HG03521 (cell line): ENCODE measurements around the gene LCN9.
"Not testable (repeated sequence)": the region's sequence is repeated elsewhere in the genome, so short reads cannot be mapped to it uniquely, and the experiment has no call there.

Source experiments
- ATAC-seq: cut with Tn5 transposase; IDR thresholded peaks from one replicate; pipeline ENCODE4 v1.9.1; 2021; ENCODE audit warnings: mild to moderate bottlenecking, moderate library complexity; ENCODE audit not compliant: unreplicated experiment

Gene LCN9

DNA sequence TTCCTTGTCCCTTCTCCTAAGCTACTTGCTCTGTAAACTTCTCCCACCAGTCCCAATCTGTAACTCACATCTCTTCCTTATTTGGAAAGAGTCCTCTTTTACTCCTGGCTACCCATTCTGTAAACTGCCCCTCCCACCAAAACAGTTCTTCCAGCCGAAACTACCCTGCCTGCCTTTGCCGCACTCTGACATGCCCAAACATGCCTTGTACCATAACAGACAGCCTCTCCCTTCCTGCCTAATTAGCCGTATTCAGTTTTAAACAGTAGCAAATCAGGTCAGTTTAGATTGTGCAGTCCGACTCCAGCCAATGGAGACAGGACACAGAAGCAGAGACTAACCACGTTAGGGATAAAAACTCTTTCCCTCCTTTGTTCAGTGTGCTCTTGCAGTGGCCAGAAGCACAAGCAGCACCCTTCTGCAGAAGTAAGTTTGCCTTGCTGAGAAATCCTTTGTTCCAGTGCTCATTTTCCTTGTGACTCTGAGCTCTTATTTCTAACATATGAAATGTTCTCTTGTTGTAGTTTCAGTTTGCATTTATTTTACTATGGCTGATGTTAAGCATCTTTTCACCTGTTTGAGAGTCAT lies 18.4 kb upstream of the LCN9 start:
- no peak for ATAC-seq

DNA sequence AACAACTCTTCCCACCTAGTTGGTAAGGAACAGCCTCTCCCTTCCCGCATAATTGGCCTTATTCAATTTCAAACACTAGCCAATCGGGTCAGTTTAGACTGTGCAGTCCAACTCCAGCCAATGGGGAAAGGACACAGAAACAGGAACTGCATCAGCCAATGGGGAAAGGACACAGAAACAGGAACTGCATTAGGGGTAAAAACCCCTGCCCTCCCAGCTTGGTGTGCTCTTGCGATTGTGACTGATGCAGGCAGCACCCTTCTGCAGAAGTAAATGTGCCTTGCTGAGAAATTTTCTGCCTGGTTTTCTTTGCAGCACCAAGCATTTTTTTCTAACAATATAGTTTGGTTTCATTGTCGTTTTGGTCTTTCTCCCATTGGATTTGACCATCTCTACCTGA lies 15.2 kb upstream of the LCN9 start:
- no peak for ATAC-seq

DNA sequence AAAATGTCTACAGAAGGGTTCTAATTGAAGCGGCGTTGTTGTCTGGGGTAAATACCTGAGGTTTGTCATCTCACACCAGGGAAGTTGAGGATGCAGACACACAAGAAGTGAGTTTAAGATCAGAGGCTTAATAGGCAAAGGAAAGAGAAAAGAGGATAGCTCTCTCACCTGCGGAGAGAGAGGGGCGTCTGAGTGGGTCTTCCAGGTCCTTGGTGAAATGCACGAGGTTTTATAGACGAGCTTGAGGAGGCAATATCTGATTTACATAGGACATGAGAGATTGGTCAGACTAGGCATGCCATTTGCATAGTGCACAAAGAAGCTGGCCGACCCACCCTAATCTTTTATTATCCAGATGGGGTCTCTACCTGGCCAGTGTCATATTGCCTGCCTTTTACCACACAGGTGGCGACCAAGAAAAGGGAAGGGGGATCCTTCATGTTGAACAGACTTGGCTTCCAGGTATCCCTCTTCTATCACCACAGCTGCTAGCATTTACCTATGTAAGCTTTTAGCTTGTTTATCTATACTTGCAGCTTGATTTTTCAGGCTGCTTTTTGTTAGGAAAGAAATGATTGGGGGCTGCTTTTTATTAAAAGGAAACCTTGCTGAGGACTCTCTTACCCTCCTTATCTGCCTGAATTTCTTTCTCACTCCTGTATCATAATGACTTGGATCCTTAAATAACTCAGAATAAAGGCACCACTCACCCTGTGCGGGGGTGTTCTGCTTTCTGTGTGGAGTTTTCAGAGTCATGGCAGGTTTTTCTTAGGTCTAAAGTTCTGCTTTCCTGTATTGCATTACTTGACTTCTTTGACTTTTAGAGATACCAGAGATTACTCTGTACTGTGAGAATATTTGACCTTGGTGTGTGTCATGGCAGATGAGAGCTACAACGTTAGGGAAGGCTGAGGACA lies 14.4 kb upstream of the LCN9 start:
- no peak for ATAC-seq

DNA sequence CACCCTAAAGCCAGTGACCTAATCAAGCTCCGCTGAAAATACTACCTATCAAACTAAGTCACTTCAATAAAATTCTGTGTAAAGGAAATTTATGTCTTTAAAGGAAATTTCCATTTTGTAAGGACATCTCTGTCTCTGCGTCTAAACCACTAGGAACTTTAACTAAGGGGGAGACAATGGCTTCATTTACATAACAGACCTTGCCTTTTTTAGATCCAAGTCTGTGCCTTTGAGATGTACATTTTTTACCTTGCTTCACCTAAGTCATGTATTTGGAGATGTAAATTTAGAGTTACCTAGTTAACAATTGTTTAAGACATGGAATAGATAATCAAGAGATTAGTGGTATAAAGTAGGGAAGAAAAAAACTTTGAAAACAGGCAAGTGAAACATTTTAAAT lies 13.6 kb upstream of the LCN9 start:
- no peak for ATAC-seq

DNA sequence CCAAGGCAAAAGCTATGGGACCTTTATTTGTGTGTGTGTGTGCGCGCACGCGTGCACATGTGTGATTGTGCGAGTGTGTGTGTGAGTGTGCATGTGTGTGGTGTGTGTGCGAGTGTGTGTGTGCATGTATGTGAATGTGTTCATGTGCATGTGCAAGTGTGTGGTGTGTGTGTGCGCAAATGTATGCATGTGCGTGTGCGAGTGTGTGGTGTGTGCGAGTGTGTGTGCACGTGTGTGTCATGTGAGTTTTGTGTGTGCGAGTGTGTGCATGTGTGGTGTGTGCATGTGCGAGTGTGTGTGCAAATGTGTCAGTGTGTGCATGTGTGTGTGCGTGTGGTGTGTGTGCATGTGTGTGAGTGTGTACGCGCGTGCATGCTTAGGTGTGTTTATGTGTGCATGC lies 12.7 kb upstream of the LCN9 start:
- no peak for ATAC-seq

DNA sequence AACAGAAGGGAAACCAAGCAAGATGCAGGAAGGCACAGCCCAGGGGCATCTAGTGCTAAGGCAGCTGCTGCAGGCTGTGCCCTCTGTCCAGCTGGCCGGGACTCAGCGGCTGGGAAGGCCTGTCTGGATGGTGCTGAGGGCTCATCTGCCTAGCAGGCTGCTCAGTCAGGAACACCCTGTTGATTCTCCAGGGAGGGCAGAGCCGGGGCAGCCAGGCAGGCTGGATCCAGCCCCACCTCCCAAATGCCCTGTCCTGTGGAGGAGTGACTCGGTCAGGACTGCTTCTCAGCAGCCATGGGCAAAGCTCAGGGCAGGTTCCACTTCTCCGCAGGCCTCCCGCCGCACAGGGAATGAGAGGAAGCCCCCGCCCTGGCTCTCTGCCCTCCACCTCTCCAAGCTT lies 7.8 kb upstream of the LCN9 start:
- no peak for ATAC-seq

DNA sequence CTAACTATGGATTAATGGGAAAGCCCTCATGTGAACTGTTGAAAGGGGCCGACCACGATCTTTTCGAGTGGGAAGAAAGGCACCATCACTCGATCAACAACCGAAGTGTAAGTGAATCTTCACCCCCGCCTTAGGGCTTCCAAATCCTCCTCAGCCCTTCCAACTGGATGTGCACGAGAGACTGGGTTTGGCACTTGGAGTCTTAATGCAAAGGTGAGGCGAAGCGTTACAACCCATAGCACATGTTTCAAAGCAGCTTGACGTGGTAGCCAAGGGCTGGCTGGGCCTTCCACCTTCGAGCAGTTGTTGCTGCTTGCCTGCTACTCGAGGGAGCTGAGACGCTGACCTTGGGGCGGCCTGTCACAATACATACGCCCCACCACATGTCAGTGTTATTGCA lies 5.7 kb upstream of the LCN9 start:
- no peak for ATAC-seq

DNA sequence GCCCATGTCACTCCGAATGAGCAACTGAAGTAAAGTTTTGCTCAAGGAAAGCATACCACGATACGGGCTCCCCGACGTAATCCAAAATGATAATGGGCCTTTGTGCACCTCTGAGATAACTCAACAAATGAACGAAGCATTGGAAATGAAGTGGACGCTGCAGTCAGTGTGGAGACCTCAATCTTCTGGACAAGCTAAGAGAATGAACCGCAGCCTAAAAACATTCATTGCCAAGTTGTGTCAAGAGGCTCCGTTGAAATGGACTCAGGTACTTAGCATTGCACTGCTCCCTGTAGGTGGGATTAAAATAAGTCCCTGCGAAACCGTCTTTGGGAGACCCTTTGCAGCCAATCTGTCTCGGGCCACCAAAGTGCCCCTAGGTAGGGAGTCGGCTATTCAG lies 3.9 kb upstream of the LCN9 start:
- ATAC-seq, result no peak

DNA sequence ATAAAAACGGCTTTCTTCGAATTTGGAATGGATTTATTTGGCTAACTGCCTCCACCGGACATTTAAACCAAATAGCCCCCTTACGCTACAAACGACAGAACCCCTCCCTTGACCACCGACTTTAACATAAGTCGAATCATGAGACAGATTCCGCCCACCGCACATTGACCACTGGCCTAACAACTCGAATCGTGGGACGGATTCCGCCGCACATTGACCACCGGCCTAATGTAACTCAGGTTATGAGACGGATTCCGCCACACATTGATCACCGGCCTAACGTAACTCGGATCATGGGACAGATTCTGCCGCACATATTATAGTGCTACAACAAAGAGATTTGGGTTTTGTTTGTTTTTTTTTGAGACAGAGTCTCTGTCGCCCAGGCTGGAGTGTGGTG lies 2.7 kb upstream of the LCN9 start:
- ATAC-seq, result no peak

DNA sequence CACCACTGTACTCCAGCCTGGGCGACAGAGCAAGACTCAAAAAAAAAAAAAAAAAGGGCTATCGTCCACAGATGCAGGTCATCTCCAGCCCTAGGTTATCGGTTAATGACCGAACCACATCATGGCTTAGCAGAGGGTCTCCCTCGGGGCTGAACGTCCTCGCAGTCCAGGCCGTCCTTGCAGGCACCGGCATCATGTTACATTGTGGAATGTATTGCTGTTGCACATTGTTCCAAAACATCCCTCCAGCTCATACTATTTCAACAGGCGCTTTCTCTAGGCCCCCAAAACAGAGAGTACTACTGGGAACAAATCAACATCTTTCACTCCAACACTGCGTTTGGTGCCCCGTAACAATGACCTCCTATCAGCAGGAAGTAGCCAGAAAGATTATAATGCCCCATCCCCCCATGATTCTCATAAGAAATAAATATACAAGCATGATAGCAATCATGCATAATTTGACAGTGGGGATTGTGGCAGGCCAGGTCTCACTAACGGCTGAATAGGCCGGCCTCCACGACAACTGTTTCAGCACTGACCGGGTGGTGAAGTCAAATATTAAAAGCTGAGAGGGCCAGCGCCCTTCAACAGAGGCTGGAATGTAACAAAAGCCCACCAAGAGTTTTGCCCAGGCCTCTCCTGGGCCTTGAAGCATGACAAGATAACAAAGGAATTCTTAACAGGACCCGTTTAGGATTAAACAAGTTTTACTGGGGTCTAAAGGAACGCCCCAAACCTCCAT lies 1.1 kb upstream of the LCN9 start:
- no peak for ATAC-seq

DNA sequence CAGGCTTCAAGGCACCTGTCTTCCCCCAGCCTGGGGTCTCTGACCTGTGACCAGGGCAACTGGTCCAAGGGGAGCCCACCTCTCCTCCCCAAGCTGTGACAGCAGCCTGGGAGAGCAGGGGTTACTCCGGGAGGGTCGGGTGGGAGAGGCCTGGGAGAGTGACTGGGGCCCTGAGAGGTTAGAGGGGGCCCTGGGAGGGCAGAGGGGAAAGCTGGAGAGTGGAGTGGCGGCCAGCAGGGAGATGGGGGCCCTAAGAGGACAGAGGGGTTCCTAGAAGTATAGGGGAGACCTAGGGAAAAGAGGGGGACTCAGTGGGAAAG lies 302 bp downstream of the LCN9 start:
- ATAC-seq, result no peak

DNA sequence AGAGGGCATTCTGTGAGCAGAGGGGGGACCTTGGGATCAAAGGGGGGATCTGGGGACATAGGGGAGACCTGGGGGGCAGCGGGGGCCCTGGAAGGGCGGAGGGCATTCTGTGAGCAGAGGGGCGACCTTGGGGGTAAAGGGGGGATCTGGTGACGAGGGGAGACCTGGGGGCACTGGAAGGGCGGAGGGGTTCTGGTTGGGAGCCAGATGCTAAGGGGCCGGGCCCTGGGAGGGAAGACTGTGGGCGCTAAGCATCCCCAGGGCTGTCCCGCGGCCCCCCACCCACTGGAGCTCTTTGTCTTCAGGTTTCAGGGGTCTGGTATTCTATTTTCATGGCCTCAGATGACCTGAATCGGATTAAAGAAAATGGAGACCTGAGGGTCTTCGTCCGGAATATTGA lies 748 bp downstream of the LCN9 start:
- ATAC-seq, result no peak

DNA sequence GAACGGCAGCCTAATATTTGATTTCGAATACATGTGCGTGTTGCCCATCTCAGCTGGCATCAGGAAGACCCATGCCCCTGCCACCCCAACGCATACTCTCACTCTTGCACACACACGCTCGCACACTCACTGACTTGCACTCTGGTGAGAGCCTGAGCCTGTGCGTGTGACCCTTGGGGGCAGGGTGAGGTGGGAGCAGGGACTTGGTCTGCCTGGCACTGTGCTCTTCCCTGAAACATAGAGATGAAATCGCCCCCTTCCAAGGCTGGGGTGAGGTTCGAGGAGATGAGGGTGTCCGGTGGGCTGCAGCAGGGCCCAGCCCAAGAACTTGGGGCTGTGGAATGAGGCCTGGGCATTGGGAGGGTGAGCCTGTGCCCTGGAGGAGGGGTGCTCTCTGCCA lies 1.2 kb downstream of the LCN9 start:
- ATAC-seq, result no peak

DNA sequence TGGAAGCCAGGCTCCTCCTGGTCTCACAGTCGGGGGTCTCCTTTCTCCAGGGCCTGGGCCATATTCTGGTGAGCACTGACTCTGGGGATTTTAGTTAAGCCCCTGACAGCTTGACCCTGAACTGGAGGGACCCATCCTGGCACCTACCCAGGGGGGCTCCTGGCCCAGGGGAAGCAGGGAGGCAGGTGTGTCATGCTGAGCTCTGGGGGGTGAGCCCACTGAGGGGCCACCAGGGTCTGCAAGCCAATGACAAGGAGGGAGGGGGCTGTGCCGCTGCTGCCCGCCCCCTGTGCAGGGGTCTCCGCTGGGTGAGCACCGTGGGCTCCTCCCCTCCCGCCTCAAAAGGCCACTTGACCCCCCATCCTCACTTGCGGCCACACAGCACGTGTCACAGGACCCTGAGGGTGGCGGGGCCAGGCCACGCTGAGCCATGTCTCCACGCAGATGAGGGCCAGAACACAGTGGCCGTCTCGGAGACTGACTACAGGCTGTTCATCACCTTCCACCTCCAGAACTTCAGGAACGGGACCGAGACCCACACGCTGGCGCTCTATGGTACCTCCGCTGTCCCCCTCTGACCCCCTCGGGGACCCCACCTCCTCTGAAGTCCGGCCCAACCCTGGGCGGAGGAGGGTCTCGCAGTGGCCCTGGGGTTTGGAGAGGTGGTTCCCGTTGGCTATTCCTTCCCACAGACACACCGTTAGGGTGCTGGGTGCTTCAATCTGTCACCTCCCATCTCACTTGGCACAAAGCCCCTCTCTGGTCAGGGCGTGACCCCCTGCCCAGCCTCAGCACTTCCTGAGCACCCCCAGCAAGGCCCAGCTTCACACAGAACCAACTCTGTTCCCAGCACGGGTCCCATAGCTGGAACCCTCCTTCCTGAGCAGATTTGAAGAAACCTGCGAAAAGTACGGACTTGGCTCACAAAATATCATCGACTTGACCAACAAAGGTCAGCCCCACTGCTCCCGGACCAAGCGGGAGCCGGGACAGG lies 2.0 kb downstream of the LCN9 start:
- no peak for ATAC-seq

DNA sequence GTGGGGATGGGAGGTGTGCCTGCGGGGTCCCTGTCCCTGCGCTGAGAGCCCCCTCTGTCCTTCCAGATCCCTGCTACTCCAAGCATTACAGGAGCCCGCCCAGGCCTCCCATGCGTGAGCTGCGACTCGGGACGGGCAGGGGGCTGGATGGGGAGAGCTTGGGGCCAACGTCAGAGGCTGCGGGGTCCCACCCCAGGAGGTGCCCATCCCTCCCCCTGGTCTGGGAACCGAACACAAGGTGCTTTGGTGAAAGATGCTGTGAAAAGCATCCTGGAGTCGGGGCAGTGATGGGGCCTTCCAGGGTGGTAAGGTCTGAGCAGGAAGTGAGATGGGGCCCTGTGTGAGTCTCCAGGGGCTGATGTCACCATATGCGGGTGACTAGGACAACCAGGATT lies 2.7 kb downstream of the LCN9 start:
- ATAC-seq, result no peak

DNA sequence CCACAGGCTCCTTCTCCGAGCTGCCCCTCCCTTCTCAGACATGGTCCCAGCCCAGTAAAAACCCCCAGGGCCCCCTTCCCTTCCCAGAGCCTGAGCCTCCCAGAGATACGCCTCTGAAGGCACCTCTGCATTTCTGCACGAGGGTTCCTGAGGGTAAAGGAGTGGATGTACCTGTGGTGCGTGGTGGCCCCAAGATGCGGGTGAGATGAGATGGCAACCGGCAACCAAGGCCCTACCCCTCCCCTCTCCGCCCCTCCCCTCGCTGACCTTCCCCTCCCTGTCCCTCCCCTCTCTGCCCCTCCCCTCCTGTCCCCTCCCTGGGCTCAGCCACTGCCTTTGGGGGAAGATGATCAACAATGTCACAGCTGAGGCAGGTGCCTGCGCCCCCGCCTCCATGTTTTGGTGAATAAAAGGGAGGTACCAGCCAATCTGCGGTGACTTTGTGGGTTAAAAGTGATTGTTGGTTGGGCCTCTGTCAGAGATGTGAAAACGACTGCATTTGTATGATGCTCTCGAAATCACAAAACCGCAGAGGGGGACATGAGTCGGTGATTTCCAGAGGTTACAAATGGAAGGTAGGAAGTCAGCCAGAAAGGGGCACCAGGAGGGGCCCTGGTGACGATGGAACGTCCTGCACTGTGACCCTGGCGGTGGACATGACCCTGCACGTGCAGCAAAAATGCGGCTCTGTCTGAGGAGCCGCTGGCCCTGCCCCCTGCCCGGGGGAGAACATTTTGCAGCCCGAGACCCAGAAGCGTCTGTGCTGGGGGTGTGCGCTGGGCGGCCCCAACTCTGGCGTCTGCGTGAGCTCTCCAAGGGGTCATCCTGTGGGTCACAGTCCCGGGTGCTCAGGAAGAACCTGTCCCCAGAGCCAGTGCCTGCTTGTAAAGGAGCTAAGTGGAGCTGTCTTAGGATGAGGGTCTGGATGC lies 3.7 kb downstream of the LCN9 start:
- no peak for ATAC-seq

DNA sequence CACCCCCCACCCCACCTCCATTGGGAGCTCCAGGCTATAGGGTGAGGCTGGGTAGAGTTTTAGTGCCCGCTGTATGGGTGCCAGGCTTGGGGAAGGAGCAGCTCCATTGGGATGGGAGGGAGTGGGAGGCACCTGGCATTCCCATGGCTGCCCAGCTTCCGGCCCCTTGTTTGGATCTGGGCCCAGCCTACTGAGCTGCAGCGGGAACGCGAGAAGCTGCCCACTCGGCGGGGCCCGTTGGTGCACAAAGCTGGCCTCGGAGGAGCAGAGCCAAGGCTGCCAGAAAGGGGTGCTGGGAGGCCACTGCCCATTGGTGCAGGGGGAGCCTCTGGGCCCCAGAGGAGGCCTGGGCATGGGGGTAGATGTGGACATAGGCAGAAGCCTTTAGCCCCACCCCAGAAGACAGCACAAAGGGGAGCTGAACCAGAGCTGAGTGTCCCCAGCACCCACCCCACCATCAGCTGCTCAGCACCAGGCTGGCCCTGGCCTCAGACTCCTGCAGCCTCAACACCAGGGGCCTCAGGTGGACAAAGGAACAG lies 4.4 kb downstream of the LCN9 start:
- no peak for ATAC-seq

DNA sequence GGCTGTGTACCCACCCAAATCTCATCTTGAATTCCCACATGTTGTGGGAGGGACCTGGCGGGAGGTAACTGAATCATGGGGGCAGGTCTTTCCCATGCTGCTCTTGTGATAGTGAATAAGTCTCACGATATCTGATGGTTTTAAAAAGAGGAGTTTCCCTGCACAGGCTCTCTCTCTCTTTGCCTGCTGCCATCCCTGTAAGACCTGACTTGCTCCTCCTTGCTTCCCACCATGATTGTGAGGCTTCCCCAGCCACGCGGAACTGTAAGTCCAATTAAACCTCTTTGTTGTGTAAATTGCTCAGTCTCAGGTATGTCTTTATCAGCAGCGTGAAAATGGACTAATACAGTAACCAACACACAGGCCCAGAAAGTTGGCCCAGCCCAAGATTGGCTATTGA lies 5.9 kb downstream of the LCN9 start:
- not testable (repeated sequence) for ATAC-seq

DNA sequence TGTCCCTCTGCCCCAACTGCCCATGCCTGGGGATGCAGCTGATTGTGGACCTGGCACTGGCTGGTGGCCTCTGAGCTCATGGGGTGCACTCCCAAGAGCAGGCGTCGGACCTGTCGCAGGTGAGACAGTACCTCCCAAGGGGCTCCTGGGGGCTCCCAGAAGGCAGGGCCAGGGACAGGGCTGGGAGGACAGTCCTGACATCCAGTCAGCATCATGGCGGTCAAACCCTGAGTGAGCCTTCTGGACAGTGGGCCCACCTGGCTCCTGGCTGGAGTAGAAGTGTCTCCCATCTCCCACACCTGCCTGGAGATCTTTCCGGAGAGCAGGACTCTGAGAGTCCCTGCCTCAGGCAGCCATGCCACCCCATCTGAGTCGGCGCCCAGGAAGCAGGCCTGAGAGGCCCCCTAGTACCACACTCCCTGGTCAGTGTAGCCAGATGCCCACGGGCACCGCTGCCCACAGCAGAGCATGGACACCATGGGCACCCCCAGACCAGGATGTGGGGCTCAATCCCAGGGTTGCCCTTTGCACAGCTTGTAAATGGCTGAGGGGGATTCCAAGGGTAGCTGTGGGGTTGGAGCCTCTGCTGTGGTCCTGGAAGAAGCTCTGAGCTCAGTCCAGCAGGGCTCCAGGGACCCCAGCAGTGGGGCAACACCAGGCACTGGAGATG lies 6.6 kb downstream of the LCN9 start:
- no peak for ATAC-seq
